ENCODE measurements around the gene USP6NL. TPM values are rescaled to one million over a fixed set of nuclear protein-coding genes. Genes with fewer than 3 reads are reported as not detected.

Gene USP6NL
- total and polyA plus RNA-seq, 2 of the 8 experiments (the other 6 are each of a cell fraction or from before 2014, with no cell fraction given): 10.9 to 28.8 TPM

- TF ChIP-seq ATF3 (IDR thresholded peaks at IDR 0.05; ENCODE audit: insufficient read depth, low read depth, low read length): no peak
- TF ChIP-seq CHD1 (IDR thresholded peaks at IDR 0.05; ENCODE audit: low read depth, low read length): no peak
- TF ChIP-seq RXRA (IDR thresholded peaks at IDR 0.05; ENCODE audit: insufficient read depth, low read depth, low read length): no peak
- no peak for TF ChIP-seq EZH2 (IDR thresholded peaks at IDR 0.05; ENCODE audit: low read depth, low read length, severe bottlenecking)
- no peak for TF ChIP-seq JUND (IDR thresholded peaks at IDR 0.05; ENCODE audit: low read length)
- TF ChIP-seq KDM5A (IDR thresholded peaks at IDR 0.05; ENCODE audit: low read length): no peak
- TF ChIP-seq CHD7 (IDR thresholded peaks at IDR 0.05; ENCODE audit: insufficient replicate concordance, low read length): no peak
- TF ChIP-seq YY1 (IDR thresholded peaks at IDR 0.05; ENCODE audit: low read depth, low read length): no peak
- no peak for TF ChIP-seq KDM4A (IDR thresholded peaks at IDR 0.05; ENCODE audit: low read depth, low read length, severe bottlenecking)
- no peak for TF ChIP-seq CREB1 (IDR thresholded peaks at IDR 0.05)
These were observed 16.7 kb downstream of the USP6NL start (continued) for GRCh38 chr10:11594589-11595394.
